ENCODE measurements around the gene NLRP6. TPM values are rescaled to one million over a fixed set of nuclear protein-coding genes. Genes with fewer than 3 reads are reported as not detected.

NLRP6 gene
- total RNA-seq, 1 experiment from 2014 or later: not detected

DNA sequence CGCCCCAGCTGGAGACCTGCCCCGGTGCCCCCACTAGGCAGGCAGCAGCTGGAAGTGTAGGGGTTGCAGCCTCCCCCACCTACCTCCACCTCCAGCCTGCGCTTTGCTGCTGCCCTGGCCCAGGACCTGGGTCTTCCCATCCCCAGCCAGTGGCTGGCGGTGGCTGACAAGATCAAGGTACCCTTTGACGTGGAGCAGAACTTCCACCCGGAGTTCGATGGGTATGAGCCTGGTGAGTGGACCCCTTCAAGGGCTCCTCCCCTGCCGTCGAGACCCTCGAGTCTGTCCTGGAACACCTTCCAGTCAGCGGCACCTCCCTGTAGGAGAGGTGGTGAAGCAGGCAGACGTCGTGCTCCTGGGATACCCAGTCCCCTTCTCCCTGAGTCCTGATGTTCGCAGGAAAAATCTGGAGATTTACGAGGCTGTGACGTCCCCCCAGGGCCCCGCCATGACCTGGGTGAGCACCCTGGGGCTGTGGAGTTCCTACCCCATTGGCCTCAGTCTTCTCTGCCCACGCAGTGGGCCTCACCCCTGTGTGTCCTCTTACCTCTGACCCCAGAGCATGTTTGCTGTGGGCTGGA is 15.2 kb downstream of the NLRP6 start:
- H3K9me3 ChIP-seq (ENCODE audit: insufficient read depth, low read depth): no peaks in the 10 kb centered on the region
- H3K27me3 ChIP-seq (ENCODE audit: insufficient read depth, low read depth): no peaks in the 10 kb centered on the region
- no peak overlapping the region for H3K4me2 ChIP-seq
- no peak for TF ChIP-seq CTCF (conservative IDR thresholded peaks at IDR 0.05)
- no peak for TF ChIP-seq EZH2 (IDR thresholded peaks at IDR 0.05; ENCODE audit: low read depth)
- no peaks in the 10 kb centered on the region for H3K9me2 ChIP-seq (ENCODE audit: insufficient read depth)
- H3K79me2 ChIP-seq (ENCODE audit: low read depth): no peaks in the 10 kb centered on the region
- no peaks in the 10 kb centered on the region for H4K20me1 ChIP-seq (ENCODE audit: insufficient read depth)
- no peak overlapping the region for H2AFZ ChIP-seq
- H3F3A ChIP-seq (ENCODE audit: insufficient read depth, low read depth): no peaks in the 10 kb centered on the region
- BruUV-seq (replicated peaks): no TSS peak
- H3K4me1 ChIP-seq (replicated peaks; ENCODE audit: insufficient read depth): no peaks in the 10 kb centered on the region
- H3K27ac ChIP-seq: no peak overlapping the region
- H3K36me3 ChIP-seq (ENCODE audit: low read depth): no peaks in the 10 kb centered on the region
- H3K4me3 ChIP-seq: no peak overlapping the region
- intact Hi-C loops (cut with micrococcal nuclease; ENCODE audit: unreplicated experiment): no loop called here
- POLR2A ChIA-PET (ENCODE audit: unreplicated experiment): no interaction called here
- CTCF ChIA-PET: no interaction called here
- DNase-seq: no peak

DNA sequence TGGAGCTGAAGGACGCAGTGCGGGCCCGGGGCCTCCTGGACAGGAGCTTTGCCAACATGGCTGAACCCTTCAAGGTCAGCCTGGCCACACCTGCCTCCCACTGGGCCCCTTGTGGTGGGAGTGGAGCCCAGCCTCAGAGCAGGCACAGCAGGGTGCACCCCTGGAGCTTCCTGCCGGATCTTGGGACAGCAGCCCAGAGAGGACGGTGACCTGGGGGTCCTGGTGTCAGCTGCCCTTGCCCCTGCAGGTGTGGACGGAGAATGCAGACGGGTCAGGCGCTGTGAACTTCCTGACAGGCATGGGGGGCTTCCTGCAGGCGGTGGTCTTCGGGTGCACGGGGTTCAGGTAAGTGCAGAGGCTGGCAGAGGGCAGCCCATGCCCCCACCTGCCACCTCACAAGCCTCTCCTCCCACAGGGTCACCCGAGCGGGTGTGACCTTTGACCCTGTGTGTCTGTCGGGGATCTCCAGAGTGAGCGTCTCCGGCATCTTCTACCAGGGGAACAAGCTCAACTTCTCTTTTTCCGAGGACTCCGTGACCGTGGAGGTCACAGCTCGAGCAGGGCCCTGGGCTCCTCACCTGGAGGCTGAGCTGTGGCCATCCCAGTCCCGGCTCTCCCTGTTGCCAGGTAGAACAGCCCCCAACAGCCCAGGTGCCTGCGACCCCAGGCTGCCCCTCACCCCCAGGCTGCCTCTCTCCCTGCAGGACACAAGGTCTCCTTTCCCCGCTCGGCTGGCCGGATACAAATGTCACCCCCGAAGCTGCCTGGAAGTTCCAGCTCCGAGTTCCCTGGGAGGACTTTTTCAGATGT is 15.8 kb downstream of the NLRP6 start:
- intact Hi-C loops (cut with micrococcal nuclease; ENCODE audit: unreplicated experiment): no loop called here
- Histone ChIP-seq H3K9me2 (ENCODE audit: insufficient read depth) (no peaks in the 10 kb centered on the region), H2AFZ (no peak overlapping the region), H3K79me2 (ENCODE audit: low read depth) (no peaks in the 10 kb centered on the region), H4K20me1 (ENCODE audit: insufficient read depth) (no peaks in the 10 kb centered on the region), H3K4me1 (replicated peaks; ENCODE audit: insufficient read depth) (no peaks in the 10 kb centered on the region), H3K4me2 (no peak overlapping the region), H3K9me3 (ENCODE audit: insufficient read depth, low read depth) (no peaks in the 10 kb centered on the region), H3K4me3 (no peak overlapping the region), H3K27me3 (ENCODE audit: insufficient read depth, low read depth) (no peaks in the 10 kb centered on the region), H3K36me3 (ENCODE audit: low read depth) (no peaks in the 10 kb centered on the region), H3F3A (ENCODE audit: insufficient read depth, low read depth) (no peaks in the 10 kb centered on the region), H3K27ac (no peak overlapping the region)
- no peak for DNase-seq
- ChIA-PET CTCF (no interaction called here), POLR2A (ENCODE audit: unreplicated experiment) (no interaction called here)
- no TSS peak for BruUV-seq (replicated peaks)
- TF ChIP-seq CTCF (conservative IDR thresholded peaks at IDR 0.05) (no peak), EZH2 (IDR thresholded peaks at IDR 0.05; ENCODE audit: low read depth) (no peak)

GRCh38 chr11:294780-295179 is 16.6 kb downstream of the NLRP6 start:
- H3F3A ChIP-seq (ENCODE audit: insufficient read depth, low read depth): no peaks in the 10 kb centered on the region
- no peaks in the 10 kb centered on the region for H3K36me3 ChIP-seq (ENCODE audit: low read depth)
- no peak overlapping the region for H2AFZ ChIP-seq
- no peaks in the 10 kb centered on the region for H3K27me3 ChIP-seq (ENCODE audit: insufficient read depth, low read depth)
- no peaks in the 10 kb centered on the region for H3K79me2 ChIP-seq (ENCODE audit: low read depth)
- H3K9me2 ChIP-seq (ENCODE audit: insufficient read depth): no peaks in the 10 kb centered on the region
- no peak overlapping the region for H3K4me2 ChIP-seq
- H4K20me1 ChIP-seq (ENCODE audit: insufficient read depth): no peaks in the 10 kb centered on the region
- POLR2A ChIA-PET (ENCODE audit: unreplicated experiment): no interaction called here
- no peaks in the 10 kb centered on the region for H3K4me1 ChIP-seq (replicated peaks; ENCODE audit: insufficient read depth)
- no peak for DNase-seq
- no peak overlapping the region for H3K4me3 ChIP-seq
- no peaks in the 10 kb centered on the region for H3K9me3 ChIP-seq (ENCODE audit: insufficient read depth, low read depth)
- H3K27ac ChIP-seq: no peak overlapping the region
- CTCF ChIA-PET: no interaction called here
- BruUV-seq (replicated peaks): no TSS peak
- no peak for TF ChIP-seq CTCF (conservative IDR thresholded peaks at IDR 0.05)
- TF ChIP-seq EZH2 (IDR thresholded peaks at IDR 0.05; ENCODE audit: low read depth): no peak
- intact Hi-C loops (cut with micrococcal nuclease; ENCODE audit: unreplicated experiment): no loop called here

Measured in PC-9 (cell line).